GM15510 (cell line): ENCODE data around the gene CRELD2.

Source experiments
- POLR2A ChIP-seq: IDR thresholded peaks from 3 replicates; pipeline ENCODE4 v1.6.1; 2011; ENCODE audit warnings: borderline replicate concordance; ENCODE audit not compliant: insufficient read length; ENCODE audit errors: extremely low read depth

The CRELD2 gene

GRCh38 chr22:49917974-49918910 lies at the start of gene CRELD2, which contains the start of gene ALG12:
Gene CRELD2, plus strand, starts transcription at chr22:49918634. Its CDS starts 136 bp downstream, at chr22:49918770.
Gene ALG12, minus strand, starts transcription at chr22:49918438. Its CDS starts 4,673 bp downstream, at chr22:49913765.
- peak; percentile 82 for TF ChIP-seq POLR2A

GRCh38 chr22:49869086-49869830 lies 49.2 kb upstream of the CRELD2 start:
- no peak for TF ChIP-seq POLR2A

DNA sequence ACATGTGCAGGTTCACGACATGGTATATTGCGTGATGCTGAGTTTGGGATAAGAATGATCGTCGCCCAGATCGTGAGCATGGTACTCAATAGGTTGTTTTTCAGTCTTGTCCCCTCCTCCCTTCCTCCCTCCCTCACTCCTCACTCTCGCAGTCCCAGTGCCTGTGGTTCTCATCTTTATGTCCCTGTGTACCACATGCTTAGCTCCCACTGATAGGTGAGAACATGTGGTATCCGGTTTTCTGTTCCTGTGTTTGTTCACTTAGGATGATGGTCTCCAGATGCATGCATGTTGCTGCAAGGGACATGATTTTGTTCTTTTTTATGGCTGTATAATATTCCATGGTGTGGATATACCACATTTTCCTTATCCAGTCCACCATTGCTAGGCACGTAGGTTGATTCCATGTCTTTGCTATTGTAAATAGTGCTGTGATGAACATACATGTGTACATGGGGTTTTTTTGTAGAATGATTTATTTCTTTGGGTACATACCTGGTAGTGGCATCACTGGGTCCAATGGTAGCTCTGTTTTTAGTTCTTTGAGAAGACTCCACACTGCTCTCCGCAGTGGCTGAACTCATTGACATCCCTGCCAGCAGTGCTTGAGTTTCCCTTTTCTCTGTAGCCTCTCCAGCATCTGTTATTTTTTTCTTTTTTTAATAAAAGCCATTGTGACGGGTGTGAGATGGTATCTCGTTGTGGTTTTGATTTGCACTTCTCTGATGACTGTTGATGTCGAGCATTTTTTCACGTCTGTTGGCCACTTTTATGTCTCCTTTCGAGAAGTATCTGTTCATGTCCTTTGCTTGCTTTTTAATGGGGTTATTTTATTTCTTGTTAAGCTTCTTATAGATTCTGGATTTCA lies 48.4 kb upstream of the CRELD2 start:
- TF ChIP-seq POLR2A = no peak

- TF ChIP-seq POLR2A = no peak
Measured at GRCh38 chr22:49871482-49871881, 47.0 kb upstream of the CRELD2 start.

DNA sequence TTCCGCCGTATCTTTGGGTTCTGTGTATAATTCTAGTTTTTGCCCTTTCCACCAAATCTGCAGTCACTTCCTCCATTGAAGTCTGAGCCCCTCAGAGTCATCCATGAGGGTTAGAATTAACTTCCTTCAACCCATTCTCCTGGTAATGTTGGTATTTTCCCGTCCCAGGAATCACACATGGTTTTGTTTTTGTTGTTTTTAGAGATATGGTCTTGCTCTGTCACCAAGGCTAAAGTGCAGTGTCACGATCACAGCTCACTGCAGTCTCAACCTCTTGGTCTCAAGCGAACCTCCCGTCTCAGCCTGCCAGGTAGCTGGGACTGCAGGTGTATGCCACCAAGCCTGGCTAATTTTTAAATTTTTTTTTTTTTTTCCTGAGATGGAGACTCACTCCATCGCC lies 46.1 kb upstream of the CRELD2 start:
- no peak for TF ChIP-seq POLR2A

- no peak for TF ChIP-seq POLR2A
Measured at GRCh38 chr22:49873228-49873940, 45.0 kb upstream of the CRELD2 start.

DNA sequence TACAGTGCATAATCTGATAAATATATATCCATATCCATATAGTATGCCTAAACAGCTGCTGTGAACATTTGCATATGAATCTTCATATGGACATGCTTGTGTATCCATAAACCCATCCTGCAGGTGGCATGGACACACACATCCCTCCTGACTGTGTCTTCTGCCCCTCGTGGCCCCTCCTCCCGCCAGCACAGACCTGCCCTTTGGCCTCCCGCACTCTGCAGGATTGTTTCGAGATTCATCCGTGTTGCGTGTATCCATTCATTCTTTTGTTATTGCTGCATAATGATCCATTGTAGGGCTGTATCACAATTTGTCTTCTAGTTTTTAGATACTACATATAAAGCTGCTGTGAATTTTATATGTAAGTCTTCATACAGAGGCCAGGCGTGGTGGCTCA lies 40.8 kb upstream of the CRELD2 start:
- no peak for TF ChIP-seq POLR2A

GRCh38 chr22:49878206-49878605 lies 40.2 kb upstream of the CRELD2 start:
- no peak for TF ChIP-seq POLR2A

- no peak for TF ChIP-seq POLR2A
Measured at GRCh38 chr22:49879871-49880270, 38.6 kb upstream of the CRELD2 start.

- no peak for TF ChIP-seq POLR2A
Measured at GRCh38 chr22:49880281-49880680, 38.2 kb upstream of the CRELD2 start.

GRCh38 chr22:49881856-49882255 lies 36.6 kb upstream of the CRELD2 start:
- TF ChIP-seq POLR2A = no peak

GRCh38 chr22:49882519-49883293 lies 35.7 kb upstream of the CRELD2 start:
- no peak for TF ChIP-seq POLR2A

GRCh38 chr22:49883294-49883640 lies 35.2 kb upstream of the CRELD2 start:
- TF ChIP-seq POLR2A = no peak
